A673 (cell line): ENCODE data around the gene ARL3.

Experiments used
- CTCF ChIP-seq: fragments of 300-800, 200-600 bp; sonication (generic); conservative IDR thresholded peaks from 2 replicates; pipeline ENCODE4 v1.5.1; 2017; ENCODE audit warnings: low read depth, mild to moderate bottlenecking, antibody characterized with exemption, low read length, moderate library complexity, mixed read lengths
- EZH2 ChIP-seq: fragments of 200-600 bp; sonication (generic); IDR thresholded peaks from 2 replicates; pipeline ENCODE4 v1.6.1; 2017; ENCODE audit warnings: borderline replicate concordance, low read depth, mild to moderate bottlenecking, mixed read lengths, antibody characterized with exemption, low read length; ENCODE audit not compliant: poor library complexity, severe bottlenecking

- TF ChIP-seq CTCF (no peak), EZH2 (no peak)
These were observed 12.9 kb downstream of the ARL3 start for GRCh38 chr10:102701272-102701671.
